Measurements from ENCODE around the gene SCG2. TPM values are rescaled to one million over a fixed set of nuclear protein-coding genes. Genes with fewer than 3 reads are reported as not detected.
"Not testable (repeated sequence)": the region's sequence is repeated elsewhere in the genome, so short reads cannot be mapped to it uniquely, and the experiment has no call there.

The SCG2 gene
- total and polyA plus RNA-seq, 11 donors, result 0.07 to 2.4 (median 0.19) TPM; not detected in 2

DNA sequence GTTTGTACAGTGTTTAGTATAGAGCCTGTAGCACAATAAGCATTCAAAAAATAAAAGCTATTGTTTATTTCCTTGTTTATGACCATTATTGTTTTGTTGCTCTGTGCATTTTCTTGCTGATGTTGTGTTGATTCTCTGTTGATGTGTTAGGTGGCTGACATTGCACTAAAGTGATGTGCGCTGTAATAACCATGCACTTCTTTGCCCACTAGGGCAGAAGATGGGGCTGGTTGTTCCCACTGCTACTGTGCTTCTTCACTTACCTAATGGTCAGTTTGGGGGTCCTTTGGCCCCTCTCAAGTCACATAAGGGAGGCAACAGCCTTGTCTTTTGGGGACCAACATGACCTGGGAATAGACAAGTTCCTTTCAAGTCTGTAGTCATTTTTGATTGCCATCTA, 6.0 kb downstream of the SCG2 start:
- no peaks in the 10 kb centered on the region for H3K36me3 ChIP-seq
- WGBS, 4 donors, result 88 to 96% (median 94%) methylated on average over 1 of the region's 1 CpG
- intact Hi-C loops (cut with DNase I), result no loop called here

DNA sequence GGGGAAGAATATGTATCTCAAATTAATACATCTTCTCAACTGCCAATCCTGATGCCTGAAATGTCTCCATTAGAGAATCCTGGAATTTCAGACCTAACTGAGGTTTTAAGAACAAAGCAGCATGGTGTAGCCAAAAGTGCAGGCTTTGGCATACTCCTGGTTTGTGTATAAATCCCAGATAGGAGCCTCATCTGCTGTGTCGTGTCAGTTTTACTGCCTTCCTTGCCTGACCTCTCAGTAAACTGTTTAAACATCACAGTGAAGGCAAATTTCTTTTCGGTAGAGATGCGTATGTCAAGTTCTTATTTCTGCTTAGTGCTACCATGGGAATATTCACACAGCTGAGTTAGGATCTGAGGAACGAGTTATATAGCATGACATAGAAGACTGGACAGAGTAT, 7.3 kb downstream of the SCG2 start:
- no peaks in the 10 kb centered on the region for H3K27me3 ChIP-seq
- no peaks in the 10 kb centered on the region for H3K4me1 ChIP-seq
- no peak overlapping the region for H3K27ac ChIP-seq
- no peaks in the 10 kb centered on the region for H3K9me3 ChIP-seq
- intact Hi-C loops (cut with DNase I), result no loop called here
- 79 to 85% (median 81%) methylated on average over 4 of the region's 4 CpGs for WGBS, 4 donors
- TF ChIP-seq, protein P1, sequence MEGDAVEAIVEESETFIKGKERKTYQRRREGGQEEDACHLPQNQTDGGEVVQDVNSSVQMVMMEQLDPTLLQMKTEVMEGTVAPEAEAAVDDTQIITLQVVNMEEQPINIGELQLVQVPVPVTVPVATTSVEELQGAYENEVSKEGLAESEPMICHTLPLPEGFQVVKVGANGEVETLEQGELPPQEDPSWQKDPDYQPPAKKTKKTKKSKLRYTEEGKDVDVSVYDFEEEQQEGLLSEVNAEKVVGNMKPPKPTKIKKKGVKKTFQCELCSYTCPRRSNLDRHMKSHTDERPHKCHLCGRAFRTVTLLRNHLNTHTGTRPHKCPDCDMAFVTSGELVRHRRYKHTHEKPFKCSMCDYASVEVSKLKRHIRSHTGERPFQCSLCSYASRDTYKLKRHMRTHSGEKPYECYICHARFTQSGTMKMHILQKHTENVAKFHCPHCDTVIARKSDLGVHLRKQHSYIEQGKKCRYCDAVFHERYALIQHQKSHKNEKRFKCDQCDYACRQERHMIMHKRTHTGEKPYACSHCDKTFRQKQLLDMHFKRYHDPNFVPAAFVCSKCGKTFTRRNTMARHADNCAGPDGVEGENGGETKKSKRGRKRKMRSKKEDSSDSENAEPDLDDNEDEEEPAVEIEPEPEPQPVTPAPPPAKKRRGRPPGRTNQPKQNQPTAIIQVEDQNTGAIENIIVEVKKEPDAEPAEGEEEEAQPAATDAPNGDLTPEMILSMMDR (IDR thresholded peaks at IDR 0.05), result no peak
- no peak for TF ChIP-seq POLR2A (IDR thresholded peaks at IDR 0.05)
- H3K4me3 ChIP-seq, result no peak overlapping the region
- no peaks in the 10 kb centered on the region for H3K36me3 ChIP-seq
- DNase-seq (no peak), ATAC-seq (no peak)

More for the DNA sequence above, 6.0 kb downstream of the SCG2 start:
- Histone ChIP-seq H3K4me3 (no peak overlapping the region), H3K27me3 (no peaks in the 10 kb centered on the region), H3K4me1 (no peaks in the 10 kb centered on the region), H3K9me3 (no peaks in the 10 kb centered on the region), H3K27ac (no peak overlapping the region)
- ATAC-seq, result no peak
- DNase-seq, result no peak
- no peak for TF ChIP-seq POLR2A (IDR thresholded peaks at IDR 0.05)
- TF ChIP-seq, protein P1 (IDR thresholded peaks at IDR 0.05), result no peak

DNA sequence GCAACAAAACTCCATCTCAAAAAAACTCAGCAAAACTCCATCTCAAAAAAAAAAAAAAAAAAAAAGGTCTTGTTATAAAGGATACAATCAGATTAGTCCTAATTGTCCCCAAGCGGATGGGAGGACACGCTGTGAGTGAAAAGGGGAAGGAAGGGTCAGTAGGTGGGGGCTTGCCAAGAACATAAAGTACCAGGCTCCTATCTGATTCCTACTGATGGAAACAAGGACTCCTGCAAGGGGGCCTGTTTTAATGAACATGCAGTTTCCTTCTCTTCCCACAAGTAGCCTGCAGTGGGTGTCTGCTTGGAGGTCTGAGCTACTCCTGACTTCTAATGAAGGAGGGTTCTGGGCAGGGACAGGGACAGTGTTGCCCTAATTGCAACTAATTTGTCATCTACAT, 7.9 kb downstream of the SCG2 start:
- DNase-seq, result no peak
- no peaks in the 10 kb centered on the region for H3K27me3 ChIP-seq
- TF ChIP-seq, protein P1 (IDR thresholded peaks at IDR 0.05), result no peak
- TF ChIP-seq POLR2A (IDR thresholded peaks at IDR 0.05), result no peak
- no peak overlapping the region for H3K27ac ChIP-seq
- intact Hi-C loops (cut with DNase I), result no loop called here
- H3K4me1 ChIP-seq, result no peaks in the 10 kb centered on the region
- no peaks in the 10 kb centered on the region for H3K9me3 ChIP-seq
- H3K36me3 ChIP-seq, result no peaks in the 10 kb centered on the region
- ATAC-seq, result no peak
- H3K4me3 ChIP-seq, result no peak overlapping the region
- WGBS, 4 donors, result 71 to 81% (median 78%) methylated on average over 2 of the region's 2 CpGs

DNA sequence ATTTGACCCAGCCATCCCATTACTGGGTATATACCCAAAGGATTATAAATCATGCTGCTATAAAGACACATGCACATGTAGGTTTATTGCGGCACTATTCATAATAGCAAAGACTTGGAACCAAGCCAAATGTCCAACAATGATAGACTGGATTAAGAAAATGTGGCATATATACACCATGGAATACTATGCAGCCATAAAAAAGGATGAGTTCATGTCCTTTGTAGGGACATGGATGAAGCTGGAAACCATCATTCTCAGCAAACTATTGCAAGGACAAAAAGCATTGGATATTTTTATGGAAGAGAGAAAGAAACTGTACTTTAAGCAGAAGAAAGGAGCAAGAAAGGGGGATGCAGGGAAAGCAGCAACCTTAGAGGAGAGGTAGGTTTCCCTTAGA, 9.5 kb downstream of the SCG2 start:
- H3K9me3 ChIP-seq; H3K4me1 ChIP-seq; H3K27ac ChIP-seq; H3K36me3 ChIP-seq; DNase-seq; ATAC-seq; intact Hi-C loops (cut with DNase I); H3K4me3 ChIP-seq; H3K27me3 ChIP-seq: not testable (repeated sequence)
- 92 to 100% (median 96%) methylated on average over 1 of the region's 1 CpG for WGBS, 4 donors

GRCh38 chr2:223591596-223591995, 10.6 kb downstream of the SCG2 start:
- Histone ChIP-seq H3K36me3 (no peaks in the 10 kb centered on the region), H3K27me3 (no peaks in the 10 kb centered on the region), H3K4me3 (no peak overlapping the region), H3K9me3 (no peaks in the 10 kb centered on the region), H3K4me1 (peaks cover 0 to 6% (median 0%) of the 10 kb centered on the region in 12 donors), H3K27ac (no peak overlapping the region)
- WGBS, 4 donors, result 86 to 94% (median 92%) methylated on average over 1 of the region's 1 CpG
- ATAC-seq (no peak), DNase-seq (no peak)
- TF ChIP-seq, protein P1 (IDR thresholded peaks at IDR 0.05), result no peak
- no peak for TF ChIP-seq POLR2A (IDR thresholded peaks at IDR 0.05)
- intact Hi-C loops (cut with DNase I), result no loop called here

All from heart left ventricle (tissue), 16 donors.